SJCRH30 (cell line): ENCODE data around the gene PRKAG3. TPM values are rescaled to one million over a fixed set of nuclear protein-coding genes. Genes with fewer than 3 reads are reported as not detected.

Source experiments
- DNase-seq, 2 experiments: peaks; one replicate each; pipeline ENCODE4 v3.0.0-alpha.2; 2015 to 2020
- H3K27ac ChIP-seq: fragments of 250-450 bp; sonication (Bioruptor Pico); 2 replicates; pipeline ENCODE4 v1.5.1; 2020; ENCODE audit warnings: mild to moderate bottlenecking, moderate library complexity
- H3K27me3 ChIP-seq: fragments of 250-450 bp; sonication (Bioruptor Pico); 2 replicates; pipeline ENCODE4 v1.5.1; 2020; ENCODE audit warnings: mild to moderate bottlenecking, moderate library complexity
- H3K36me3 ChIP-seq: fragments of 250-450 bp; sonication (Bioruptor Pico); 2 replicates; pipeline ENCODE4 v1.5.1; 2020; ENCODE audit warnings: mild to moderate bottlenecking, moderate library complexity
- H3K4me1 ChIP-seq: fragments of 250-450 bp; sonication (Bioruptor Pico); 2 replicates; pipeline ENCODE4 v1.5.1; 2020; ENCODE audit warnings: mild to moderate bottlenecking, moderate library complexity
- H3K4me3 ChIP-seq: fragments of 250-450 bp; sonication (Bioruptor Pico); 2 replicates; pipeline ENCODE4 v1.5.1; 2020; ENCODE audit warnings: mild to moderate bottlenecking, moderate library complexity
- H3K9me3 ChIP-seq: fragments of 250-450 bp; sonication (Bioruptor Pico); replicated peaks from 2 replicates; pipeline ENCODE4 v1.5.1; 2020; ENCODE audit warnings: mild to moderate bottlenecking, moderate library complexity
- total RNA-seq: library from RNA; depleted of rRNA; stranded (reverse); fragments of >200 nt; shearing (Covaris generic); gene quantifications from 2 replicates; pipeline ENCODE4 v1.2.3, GENCODE V29; 2014

Gene PRKAG3
- total RNA-seq, 1 experiment from 2014 or later, result 0.16 TPM

- no peaks in the 10 kb centered on the region for H3K36me3 ChIP-seq
- H3K9me3 ChIP-seq, result no peaks in the 10 kb centered on the region
- no peak overlapping the region for H3K27ac ChIP-seq
- H3K27me3 ChIP-seq, result no peaks in the 10 kb centered on the region
- H3K4me1 ChIP-seq, result peaks cover 22% of the 10 kb centered on the region
- H3K4me3 ChIP-seq, result no peak overlapping the region
- DNase-seq, result no peak
These were observed 10.7 kb downstream of the PRKAG3 start for GRCh38 chr2:218820746-218821369.

GRCh38 chr2:218819093-218819492 is 12.5 kb downstream of the PRKAG3 start:
- Histone ChIP-seq H3K27ac (no peak overlapping the region), H3K36me3 (no peaks in the 10 kb centered on the region), H3K4me3 (no peak overlapping the region), H3K27me3 (no peaks in the 10 kb centered on the region), H3K9me3 (no peaks in the 10 kb centered on the region), H3K4me1 (peaks cover 18% of the 10 kb centered on the region)
- no peak for DNase-seq

- H3K27ac ChIP-seq, result no peak overlapping the region
- no peaks in the 10 kb centered on the region for H3K9me3 ChIP-seq
- H3K36me3 ChIP-seq, result no peaks in the 10 kb centered on the region
- DNase-seq, result no peak
- H3K4me1 ChIP-seq, result peaks cover 2% of the 10 kb centered on the region; the same call in 1 of the 2 replicates
- no peaks in the 10 kb centered on the region for H3K27me3 ChIP-seq
- H3K4me3 ChIP-seq, result no peak overlapping the region
These were observed 15.0 kb downstream of the PRKAG3 start for GRCh38 chr2:218816561-218817011.

GRCh38 chr2:218815649-218816048 is 16.0 kb downstream of the PRKAG3 start:
- Histone ChIP-seq H3K27ac (no peak overlapping the region), H3K27me3 (no peaks in the 10 kb centered on the region), H3K4me3 (no peak overlapping the region), H3K9me3 (no peaks in the 10 kb centered on the region), H3K4me1 (no peaks in the 10 kb centered on the region), H3K36me3 (no peaks in the 10 kb centered on the region)
- no peak for DNase-seq

- Histone ChIP-seq H3K9me3 (no peaks in the 10 kb centered on the region), H3K4me3 (no peak overlapping the region), H3K36me3 (no peaks in the 10 kb centered on the region), H3K27ac (no peak overlapping the region), H3K27me3 (no peaks in the 10 kb centered on the region), H3K4me1 (no peaks in the 10 kb centered on the region)
- DNase-seq, result no peak
These were observed 16.4 kb downstream of the PRKAG3 start for GRCh38 chr2:218815244-218815637.

GRCh38 chr2:218814540-218815243 is 16.9 kb downstream of the PRKAG3 start:
- Histone ChIP-seq H3K4me1 (no peaks in the 10 kb centered on the region), H3K27me3 (no peaks in the 10 kb centered on the region), H3K9me3 (no peaks in the 10 kb centered on the region), H3K27ac (no peak overlapping the region), H3K4me3 (no peak overlapping the region), H3K36me3 (no peaks in the 10 kb centered on the region)
- no peak for DNase-seq

GRCh38 chr2:218813771-218814460 is 17.7 kb downstream of the PRKAG3 start:
- H3K27me3 ChIP-seq, result no peaks in the 10 kb centered on the region
- no peaks in the 10 kb centered on the region for H3K36me3 ChIP-seq
- no peaks in the 10 kb centered on the region for H3K4me1 ChIP-seq
- no peak overlapping the region for H3K4me3 ChIP-seq
- H3K9me3 ChIP-seq, result no peaks in the 10 kb centered on the region
- H3K27ac ChIP-seq, result no peak overlapping the region
- no peak for DNase-seq

- no peaks in the 10 kb centered on the region for H3K36me3 ChIP-seq
- H3K4me1 ChIP-seq, result no peaks in the 10 kb centered on the region
- H3K27me3 ChIP-seq, result no peaks in the 10 kb centered on the region
- H3K27ac ChIP-seq, result no peak overlapping the region
- no peaks in the 10 kb centered on the region for H3K9me3 ChIP-seq
- H3K4me3 ChIP-seq, result no peak overlapping the region
- DNase-seq, result no peak
These were observed 18.7 kb downstream of the PRKAG3 start for GRCh38 chr2:218812861-218813260.

- H3K4me3 ChIP-seq, result no peak overlapping the region
- H3K27me3 ChIP-seq, result no peaks in the 10 kb centered on the region
- H3K9me3 ChIP-seq, result no peaks in the 10 kb centered on the region
- H3K4me1 ChIP-seq, result no peaks in the 10 kb centered on the region
- H3K36me3 ChIP-seq, result no peaks in the 10 kb centered on the region
- no peak for DNase-seq
- no peak overlapping the region for H3K27ac ChIP-seq
These were observed 19.3 kb downstream of the PRKAG3 start for GRCh38 chr2:218812096-218812815.

- no peak for DNase-seq
- H3K27ac ChIP-seq, result no peak overlapping the region
- no peaks in the 10 kb centered on the region for H3K27me3 ChIP-seq
- H3K4me1 ChIP-seq, result peaks cover 3% of the 10 kb centered on the region; the same call in 1 of the 2 replicates
- no peaks in the 10 kb centered on the region for H3K36me3 ChIP-seq
- no peaks in the 10 kb centered on the region for H3K9me3 ChIP-seq
- H3K4me3 ChIP-seq, result no peak overlapping the region
These were observed 20.2 kb downstream of the PRKAG3 start for GRCh38 chr2:218811382-218811781.

GRCh38 chr2:218810256-218810655 is 21.3 kb downstream of the PRKAG3 start:
- H3K27ac ChIP-seq, result no peak overlapping the region
- no peaks in the 10 kb centered on the region for H3K27me3 ChIP-seq
- H3K4me1 ChIP-seq, result peaks cover 12% of the 10 kb centered on the region
- no peak overlapping the region for H3K4me3 ChIP-seq
- H3K36me3 ChIP-seq, result no peaks in the 10 kb centered on the region
- DNase-seq, result no peak
- H3K9me3 ChIP-seq, result no peaks in the 10 kb centered on the region

- H3K27ac ChIP-seq, result no peak overlapping the region
- peaks cover 12% of the 10 kb centered on the region for H3K4me1 ChIP-seq
- H3K4me3 ChIP-seq, result no peak overlapping the region
- no peaks in the 10 kb centered on the region for H3K36me3 ChIP-seq
- H3K9me3 ChIP-seq, result no peaks in the 10 kb centered on the region; the same call in 1 of the 2 replicates
- DNase-seq, result no peak
- no peaks in the 10 kb centered on the region for H3K27me3 ChIP-seq
These were observed 22.1 kb downstream of the PRKAG3 start for GRCh38 chr2:218809515-218809914.

GRCh38 chr2:218807626-218808025 is 24.0 kb downstream of the PRKAG3 start:
- Histone ChIP-seq H3K27me3 (no peaks in the 10 kb centered on the region), H3K27ac (no peak overlapping the region), H3K36me3 (no peaks in the 10 kb centered on the region), H3K9me3 (peaks cover 4% of the 10 kb centered on the region), H3K4me1 (peaks cover 12% of the 10 kb centered on the region), H3K4me3 (no peak overlapping the region)
- no peak for DNase-seq

GRCh38 chr2:218806346-218806978 is 25.1 kb downstream of the PRKAG3 start:
- Histone ChIP-seq H3K9me3 (peaks cover 4% of the 10 kb centered on the region), H3K27me3 (no peaks in the 10 kb centered on the region), H3K4me3 (no peak overlapping the region), H3K27ac (peak overlapping the region; percentile 3; the same call in 1 of the 2 replicates), H3K36me3 (no peaks in the 10 kb centered on the region), H3K4me1 (peaks cover 12% of the 10 kb centered on the region)
- peak; percentile 86 for DNase-seq
